Lower leg skin (tissue), 3 donors: ENCODE results near the gene CSKMT.

ENCODE experiments used
- POLR2A ChIP-seq, 2 donors: fragments of 450-650 bp; IDR thresholded peaks; one replicate each; pipeline ENCODE4 v1.6.1; 2016 to 2017; ENCODE audit warnings: antibody characterized with exemption in 2 of 2, mild to moderate bottlenecking in 1 of 2, moderate library complexity in 1 of 2
- TF ChIP-seq, protein P1 (sequence below), 3 donors: fragments of 450-650 bp; IDR thresholded peaks; one replicate each; pipeline ENCODE4 v1.5.1; 2016; ENCODE audit warnings: antibody characterized with exemption in 3 of 3, mild to moderate bottlenecking in 3 of 3, moderate library complexity in 2 of 3

GRCh38 chr11:62666259-62666926, 1.3 kb downstream of the CSKMT start:
- TF ChIP-seq, protein P1, sequence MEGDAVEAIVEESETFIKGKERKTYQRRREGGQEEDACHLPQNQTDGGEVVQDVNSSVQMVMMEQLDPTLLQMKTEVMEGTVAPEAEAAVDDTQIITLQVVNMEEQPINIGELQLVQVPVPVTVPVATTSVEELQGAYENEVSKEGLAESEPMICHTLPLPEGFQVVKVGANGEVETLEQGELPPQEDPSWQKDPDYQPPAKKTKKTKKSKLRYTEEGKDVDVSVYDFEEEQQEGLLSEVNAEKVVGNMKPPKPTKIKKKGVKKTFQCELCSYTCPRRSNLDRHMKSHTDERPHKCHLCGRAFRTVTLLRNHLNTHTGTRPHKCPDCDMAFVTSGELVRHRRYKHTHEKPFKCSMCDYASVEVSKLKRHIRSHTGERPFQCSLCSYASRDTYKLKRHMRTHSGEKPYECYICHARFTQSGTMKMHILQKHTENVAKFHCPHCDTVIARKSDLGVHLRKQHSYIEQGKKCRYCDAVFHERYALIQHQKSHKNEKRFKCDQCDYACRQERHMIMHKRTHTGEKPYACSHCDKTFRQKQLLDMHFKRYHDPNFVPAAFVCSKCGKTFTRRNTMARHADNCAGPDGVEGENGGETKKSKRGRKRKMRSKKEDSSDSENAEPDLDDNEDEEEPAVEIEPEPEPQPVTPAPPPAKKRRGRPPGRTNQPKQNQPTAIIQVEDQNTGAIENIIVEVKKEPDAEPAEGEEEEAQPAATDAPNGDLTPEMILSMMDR (IDR thresholded peaks at IDR 0.05): no peak
- no peak for TF ChIP-seq POLR2A (IDR thresholded peaks at IDR 0.05)
